NCI-H2107 treated with DMSO at 0.1 percent for 48 hours (cell line): ENCODE results near the gene FNBP1.
"Not testable (repeated sequence)": the region's sequence is repeated elsewhere in the genome, so short reads cannot be mapped to it uniquely, and the experiment has no call there.

Source experiments
- DNase-seq: peaks from one replicate; lab custom pipeline; 2025; ENCODE audit not compliant: unreplicated experiment; lab: John Stamatoyannopoulos, UW

Gene FNBP1

DNA sequence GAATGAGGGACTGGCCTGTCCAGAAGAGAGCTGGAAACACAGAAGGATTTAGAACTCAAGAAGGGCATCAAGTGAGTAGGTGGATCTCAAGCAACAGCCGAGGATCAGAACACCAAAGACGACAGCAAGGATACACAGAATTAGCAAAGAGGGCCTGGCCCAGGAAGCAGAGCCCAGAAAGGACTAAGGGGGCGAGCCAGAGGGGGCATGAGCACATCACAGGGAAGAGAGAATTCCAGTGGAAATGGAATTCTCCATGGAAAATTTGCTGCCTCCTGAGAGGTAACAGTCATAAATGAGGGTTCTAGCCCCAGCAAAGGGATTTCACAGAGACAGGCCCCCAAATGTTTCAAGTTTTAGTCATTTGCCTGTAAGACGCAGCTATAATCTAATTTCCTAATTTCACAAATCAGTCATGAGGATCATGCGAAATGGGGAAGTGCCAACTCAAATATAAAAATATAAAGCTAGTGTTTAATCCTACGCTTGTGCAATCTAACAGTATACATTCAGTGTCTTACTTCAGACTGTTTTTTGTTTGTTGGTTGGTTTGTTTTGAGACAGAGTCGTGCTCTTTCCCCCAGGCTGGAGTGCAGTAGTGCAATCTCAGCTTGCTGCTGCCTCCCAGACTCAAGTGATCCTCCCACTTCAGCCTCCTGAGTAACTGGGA lies 46.7 kb downstream of the FNBP1 start:
- no peak for DNase-seq

DNA sequence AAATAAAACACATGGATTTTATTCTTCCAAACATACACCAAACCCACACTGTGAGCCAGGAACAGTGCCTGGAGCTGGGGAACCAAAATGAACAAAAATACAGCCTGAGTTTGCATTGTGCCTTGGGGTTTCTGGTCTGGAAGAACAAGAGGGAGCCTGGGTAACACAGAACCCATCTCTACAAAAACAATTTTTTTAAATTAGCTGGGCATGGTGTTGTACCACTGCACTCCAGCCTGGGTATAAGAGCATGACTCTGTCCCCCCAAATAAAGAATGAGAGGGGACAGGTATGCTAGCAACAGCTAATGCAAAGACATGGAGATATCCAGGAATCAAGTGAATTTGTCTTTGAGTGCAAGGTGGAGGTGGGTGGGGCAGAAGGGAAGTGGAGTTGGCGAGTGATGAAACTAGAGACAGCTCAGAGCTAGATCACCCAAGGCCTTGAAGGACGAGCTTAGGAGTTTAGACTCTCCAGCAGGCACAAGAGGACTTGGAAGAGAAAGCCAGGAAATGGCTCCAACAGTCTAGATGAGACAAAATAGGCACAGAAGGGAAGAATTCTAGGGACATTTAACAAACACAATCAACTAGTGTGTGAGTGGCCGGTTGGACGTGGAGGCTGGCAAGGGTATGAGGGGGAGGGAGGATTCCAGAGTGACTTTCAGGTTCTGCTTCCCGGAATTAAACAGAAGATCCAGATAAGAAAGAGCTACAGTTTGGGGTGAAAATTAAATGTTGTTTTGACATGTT lies 47.4 kb downstream of the FNBP1 start:
- no peak for DNase-seq

DNA sequence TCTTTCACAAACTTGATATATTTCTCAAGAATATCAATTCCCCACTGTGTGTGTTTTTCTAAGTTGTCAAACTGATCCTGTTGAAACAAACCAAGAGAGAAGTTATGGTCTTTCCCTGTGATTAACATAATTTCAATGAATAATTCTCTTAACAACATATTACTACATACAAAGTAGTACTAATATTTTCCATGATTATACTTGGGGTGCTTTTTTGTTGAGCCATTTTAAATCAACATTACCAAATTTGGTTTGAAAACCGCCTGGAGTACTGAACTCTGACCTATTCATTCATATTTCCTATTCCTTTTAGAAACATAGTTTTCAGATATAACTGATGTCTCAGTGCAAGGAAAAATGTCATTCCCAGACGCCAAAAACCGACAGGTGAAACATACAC lies 48.1 kb downstream of the FNBP1 start:
- DNase-seq, result no peak

DNA sequence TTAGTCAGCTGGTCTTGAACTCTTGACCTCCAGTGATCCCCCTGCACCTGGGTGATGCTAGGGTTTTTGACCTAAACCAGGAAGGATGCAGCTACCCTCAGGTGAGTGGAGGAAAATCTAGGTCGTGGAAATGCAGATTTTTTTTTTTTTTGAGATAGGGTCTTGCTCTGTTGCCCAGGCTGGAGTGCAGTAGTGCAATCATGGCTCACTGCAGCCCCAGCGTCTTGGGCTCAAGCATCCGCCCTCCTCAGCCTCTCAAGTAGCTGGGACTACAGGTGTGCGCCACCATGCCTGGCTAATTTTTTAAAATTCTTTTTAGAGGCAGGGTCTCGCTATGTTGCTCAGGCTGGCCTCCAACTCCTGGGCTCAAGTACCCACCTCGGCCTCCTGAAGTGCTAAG lies 51.9 kb downstream of the FNBP1 start:
- not testable (repeated sequence) for DNase-seq

DNA sequence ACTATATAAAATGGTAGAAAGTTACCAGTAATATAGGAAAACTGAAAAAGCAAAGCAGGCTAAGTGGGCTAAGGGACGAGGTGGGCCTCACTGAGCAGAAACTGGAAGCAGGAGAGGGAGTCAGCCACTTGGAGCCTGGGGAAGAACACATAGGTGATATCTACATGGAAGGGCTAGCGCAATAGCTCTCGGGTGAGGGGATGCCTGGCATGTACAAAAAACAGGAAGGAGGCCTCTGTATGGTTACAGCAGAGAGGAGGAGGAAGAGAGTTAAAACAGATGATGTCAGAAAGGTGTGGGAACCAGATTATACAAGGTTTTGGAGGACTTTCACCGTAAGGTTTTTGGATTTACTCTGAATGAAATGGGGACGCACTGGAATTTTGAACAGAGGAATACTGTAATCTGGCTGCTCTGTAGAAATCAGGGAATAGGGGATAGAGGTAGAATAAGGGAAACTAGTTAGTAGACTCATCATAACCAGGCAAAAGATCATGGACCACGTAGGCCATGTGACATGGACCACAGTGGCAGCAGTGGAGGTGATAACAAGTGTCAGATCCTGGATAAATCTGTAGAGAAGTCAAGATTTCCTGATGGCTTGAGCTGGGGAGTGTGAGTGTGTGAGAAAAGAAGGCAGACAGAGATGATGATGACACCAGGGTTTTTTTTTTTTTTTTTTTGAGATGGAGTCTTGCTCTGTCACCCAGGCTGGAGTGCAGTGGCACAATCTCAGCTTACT lies 52.5 kb downstream of the FNBP1 start:
- no peak for DNase-seq

DNA sequence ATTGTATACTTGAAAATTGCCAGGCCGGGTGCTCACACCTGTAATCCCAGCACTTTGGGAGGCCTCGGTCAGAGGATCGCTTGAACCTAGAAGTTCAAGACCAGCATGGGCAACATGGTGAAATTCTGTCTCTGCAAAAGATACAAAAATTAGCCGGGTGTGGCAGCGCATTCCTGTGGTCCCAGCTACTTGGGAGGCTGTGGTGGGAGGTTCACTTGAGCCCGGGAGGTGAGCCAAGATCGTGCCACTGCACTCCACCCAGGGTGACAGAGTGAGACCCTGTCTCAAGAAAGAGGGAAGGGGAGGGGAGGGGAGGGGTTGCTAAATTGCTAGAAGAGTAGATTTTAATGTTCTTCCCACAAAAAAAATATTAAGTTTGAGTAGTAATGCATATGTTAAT lies 53.2 kb downstream of the FNBP1 start:
- no peak for DNase-seq

DNA sequence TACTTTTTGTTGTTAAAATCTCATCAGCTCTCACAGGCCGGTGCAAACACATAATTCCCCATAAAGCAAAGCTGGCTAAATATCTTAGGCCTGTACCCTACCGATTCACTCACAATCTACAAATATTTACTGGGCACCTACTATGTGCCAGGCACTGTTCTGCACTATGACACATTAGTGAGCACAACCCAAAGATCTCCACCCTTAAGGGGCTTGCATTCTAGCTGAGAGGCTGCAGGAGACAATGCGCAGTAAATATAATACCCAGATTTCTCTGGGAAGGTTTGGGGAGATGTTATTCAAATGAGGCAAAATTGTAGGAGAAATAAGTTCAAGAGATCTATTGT lies 53.7 kb downstream of the FNBP1 start:
- no peak for DNase-seq

DNA sequence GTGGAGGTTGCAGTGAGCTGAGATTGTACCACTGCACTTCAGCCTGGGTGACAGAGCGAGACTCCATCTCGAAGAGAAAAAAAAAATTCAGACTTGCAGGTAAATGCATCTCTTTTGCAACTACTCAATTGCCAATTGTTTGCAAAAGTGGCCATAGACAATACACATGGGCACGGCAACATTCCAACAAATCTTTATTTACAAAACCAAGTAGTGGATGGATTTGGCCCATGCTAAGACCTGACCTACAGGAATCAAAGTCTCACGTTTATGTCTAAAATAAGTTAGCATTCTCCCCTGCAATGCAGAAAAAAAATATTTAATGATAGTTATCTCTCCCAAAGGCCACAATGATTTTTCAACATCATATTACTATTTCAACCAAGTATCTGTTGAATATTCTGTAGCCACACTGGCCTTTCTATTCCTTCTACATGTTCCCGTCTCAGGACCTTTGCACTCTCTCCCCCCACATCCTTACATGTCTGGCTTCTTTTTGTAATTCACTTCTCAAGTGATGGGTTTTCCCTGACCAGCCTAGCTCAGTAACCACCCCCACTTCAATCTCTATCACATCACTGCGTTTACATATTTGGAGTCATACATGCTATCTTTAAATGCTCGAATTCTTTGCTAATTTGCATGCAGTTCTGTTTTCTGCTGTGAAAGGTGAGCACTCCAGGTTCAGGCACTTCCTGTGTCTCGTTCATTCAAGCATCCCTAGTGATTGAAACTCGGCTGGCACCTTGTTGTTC lies 54.2 kb downstream of the FNBP1 start:
- DNase-seq, result no peak

DNA sequence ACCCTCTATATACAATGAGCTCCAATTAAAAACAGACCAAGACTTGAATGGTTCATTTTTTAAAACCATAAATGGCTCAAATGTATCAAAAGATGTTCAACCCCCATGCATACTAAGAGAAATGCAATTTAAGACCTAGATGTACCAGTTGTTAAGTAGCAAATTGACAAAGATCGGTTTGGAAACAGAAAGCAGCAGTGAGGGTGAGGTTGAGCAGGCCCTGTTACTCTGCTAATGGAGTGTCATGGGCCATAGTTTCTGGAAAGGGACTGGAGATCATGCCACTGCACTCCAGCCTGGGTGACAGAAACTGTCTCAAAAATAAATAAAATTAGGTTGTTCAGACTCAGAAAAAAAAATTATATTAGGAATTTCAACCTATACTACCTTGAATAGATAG lies 55.0 kb downstream of the FNBP1 start:
- DNase-seq, result no peak

DNA sequence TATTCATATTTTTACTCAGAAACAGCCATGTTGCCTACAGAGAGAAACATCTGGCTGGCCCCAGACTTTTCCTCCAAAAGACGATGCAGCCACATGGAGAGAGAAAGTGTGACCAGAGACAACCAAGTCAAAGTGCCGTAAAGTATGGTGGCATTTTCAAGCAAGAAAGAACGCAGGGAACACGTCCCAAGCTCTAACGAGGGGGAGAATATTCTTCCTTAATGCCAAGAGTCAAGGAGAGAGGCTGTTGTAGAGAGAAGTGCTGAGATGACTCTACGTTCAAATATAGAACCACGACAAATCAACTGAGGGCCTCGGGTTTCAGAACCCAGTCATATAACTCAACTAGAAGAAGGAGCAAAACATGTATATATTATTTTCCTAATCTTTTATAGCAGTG lies 55.9 kb downstream of the FNBP1 start:
- no peak for DNase-seq

DNA sequence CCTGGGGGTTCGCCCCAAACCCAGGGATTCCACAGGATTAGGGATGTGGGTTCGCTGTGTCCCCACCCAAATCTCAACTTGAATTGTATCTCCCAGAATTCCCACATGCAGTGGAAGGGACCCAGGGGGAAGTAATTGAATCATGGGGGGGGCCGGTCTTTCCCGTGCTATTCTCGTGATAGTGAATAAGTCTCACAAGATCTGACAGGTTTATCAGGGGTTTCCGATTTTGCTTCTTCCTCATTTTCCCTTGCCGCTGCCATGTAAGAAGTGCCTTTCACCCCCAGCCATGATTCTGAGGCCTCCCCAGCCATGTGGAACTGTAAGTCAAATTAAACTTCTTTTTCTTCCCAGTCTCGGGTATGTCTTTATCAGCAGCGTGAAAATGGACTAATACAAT lies 58.4 kb downstream of the FNBP1 start:
- not testable (repeated sequence) for DNase-seq

DNA sequence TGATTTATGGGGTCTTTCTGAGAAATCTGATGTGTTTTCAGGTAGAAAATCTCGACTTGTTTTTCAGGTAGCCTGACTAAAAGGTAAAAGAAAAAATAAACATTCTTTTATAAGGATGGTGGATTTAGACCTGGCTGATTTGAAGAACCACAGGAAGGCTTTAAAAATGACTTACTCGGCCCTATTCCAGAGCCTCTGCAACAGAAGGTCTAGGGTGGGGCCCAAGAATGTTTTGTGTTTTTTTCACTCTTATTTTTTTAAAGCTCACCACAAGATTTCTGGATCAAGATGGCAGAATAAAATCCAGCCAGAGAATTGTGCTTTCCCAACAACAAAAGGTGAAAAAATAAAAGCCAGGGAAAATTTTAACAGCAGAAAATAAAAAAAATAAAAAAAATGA lies 59.1 kb downstream of the FNBP1 start:
- no peak for DNase-seq

DNA sequence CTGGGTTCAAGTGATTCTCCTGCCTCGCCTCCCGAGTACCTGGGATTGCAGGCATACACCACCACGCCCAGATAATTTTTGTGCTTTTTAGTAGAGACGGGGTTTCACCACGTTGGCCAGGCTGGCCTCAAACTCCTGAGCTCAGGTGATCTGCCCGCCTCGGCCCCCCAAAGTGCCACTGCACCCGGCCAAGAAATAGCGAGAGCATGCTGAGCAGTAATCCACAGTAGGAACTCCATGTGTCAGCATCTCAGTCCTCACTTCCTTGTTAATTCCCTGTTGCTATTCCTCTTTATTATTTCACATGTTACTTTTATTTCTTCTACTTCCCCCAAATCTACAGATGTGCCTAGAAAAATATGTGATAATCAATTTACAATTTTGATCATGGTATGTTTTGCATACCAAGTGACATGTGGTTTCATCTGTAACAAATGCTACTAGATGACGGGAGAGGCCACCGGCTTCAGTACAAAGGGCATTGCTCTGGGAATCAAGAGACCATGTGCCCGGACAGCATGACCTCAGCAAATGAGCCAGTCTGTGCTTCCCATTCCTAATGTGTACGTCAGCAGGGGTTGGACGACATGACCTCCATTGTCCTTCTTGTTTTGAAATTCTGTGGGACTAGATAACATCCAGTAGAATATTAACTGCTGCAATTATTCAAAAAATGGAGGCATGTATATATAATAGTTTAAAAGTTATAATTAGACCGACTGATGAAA lies 61.6 kb downstream of the FNBP1 start:
- no peak for DNase-seq

DNA sequence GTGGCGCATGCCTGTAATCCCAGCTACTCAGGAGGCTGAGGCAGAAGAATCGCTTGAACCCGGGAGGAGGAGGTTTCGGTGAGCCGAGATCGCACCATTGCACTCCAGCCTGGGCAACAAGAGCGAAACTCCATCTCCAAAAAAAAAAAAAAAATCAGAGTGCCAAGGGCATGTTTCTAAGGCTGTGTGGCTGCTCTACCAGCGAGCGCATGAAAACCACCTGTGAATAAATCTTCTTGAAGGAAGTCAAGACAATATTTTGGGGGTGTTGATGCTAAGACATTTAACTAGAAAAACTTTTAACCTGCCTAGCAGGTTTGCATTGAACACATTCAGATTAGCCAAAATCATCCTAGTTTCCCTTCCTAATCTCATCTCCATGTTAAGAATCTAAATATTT lies 62.8 kb downstream of the FNBP1 start:
- DNase-seq, result not testable (repeated sequence)

DNA sequence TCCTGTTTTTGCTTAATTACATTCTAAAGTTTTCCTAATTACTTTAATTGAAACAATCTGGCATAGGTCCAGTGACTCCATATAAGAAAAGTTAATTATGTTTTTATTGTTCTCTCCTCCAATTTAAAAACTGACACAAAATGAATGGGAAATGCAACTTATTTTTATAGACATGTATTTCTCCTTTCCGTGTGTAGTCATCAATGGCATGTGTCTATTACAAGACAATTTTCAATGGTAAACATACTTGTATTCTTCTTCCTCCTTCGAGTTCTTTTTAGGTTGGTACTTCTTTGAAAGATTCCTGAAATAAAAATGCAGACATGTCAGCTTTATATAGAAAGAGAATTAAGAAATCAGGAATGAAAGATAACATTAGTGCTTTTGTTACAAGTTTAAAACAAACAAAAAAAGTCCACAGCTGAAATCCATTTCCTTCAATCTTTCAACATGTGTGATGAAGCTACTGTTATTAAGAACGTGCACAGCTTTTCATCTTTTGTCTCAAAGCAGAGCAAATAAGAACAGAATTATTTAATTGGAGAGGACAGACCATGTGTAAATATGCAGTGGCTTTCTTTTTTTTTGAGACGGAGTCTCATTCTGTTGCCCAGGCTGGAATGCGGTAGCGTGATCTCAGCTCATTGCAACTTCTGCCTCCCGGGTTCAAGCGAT lies 63.8 kb downstream of the FNBP1 start:
- DNase-seq, result no peak

DNA sequence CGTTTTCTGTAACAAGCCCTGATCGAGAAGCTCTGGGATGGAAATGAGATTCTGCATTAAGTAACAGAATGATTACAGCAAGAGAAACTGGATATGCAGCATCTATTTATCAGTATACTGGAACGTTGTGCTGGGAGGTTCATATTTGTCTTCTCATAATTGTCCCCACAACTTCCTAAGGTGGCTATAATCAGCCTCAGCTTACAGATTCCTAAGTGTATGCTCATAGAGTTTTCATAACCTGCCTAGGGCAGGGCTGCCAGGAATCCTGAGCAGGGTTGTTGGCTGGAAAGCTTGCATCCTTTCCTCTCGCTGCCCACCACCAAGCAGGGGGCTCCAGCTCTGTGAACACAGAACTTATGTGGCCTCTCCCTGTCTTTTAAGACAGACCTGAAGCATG lies 70.2 kb downstream of the FNBP1 start:
- DNase-seq, result no peak

DNA sequence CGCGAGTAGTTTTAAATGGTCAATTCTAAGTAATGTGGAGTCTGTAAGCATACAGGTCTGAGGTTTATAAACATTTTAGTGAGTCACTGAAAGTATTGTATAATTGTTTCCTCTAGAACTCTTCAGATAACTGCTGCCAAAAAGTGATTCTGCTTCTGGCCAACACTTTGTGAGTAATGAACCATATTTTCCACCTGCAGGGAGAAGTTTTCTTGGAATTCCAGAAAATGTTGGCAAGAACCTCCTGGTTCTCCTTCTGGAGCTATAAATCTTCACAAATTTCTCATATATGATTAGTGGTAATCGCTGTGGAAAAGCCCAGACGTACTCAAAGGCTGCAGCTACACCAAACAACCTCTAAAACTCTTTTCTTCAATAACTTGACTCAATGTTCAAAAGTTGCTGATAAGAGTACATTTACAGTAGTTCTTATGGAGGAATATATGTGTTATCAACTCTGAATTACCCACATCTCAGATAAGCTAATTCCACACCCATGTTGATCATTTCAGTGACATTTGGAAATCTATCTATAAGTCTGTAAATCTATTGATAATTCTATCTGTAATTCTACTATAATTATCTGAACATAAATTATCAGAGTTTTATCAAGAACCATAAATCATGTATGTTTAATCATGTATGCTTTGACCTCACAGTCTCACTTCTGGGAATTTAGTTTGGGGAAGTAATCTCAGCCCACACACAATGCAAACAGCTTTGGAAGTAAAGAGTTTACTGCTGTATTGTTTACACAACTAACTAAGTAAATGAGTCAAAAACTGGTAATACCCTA lies 74.1 kb downstream of the FNBP1 start:
- no peak for DNase-seq

DNA sequence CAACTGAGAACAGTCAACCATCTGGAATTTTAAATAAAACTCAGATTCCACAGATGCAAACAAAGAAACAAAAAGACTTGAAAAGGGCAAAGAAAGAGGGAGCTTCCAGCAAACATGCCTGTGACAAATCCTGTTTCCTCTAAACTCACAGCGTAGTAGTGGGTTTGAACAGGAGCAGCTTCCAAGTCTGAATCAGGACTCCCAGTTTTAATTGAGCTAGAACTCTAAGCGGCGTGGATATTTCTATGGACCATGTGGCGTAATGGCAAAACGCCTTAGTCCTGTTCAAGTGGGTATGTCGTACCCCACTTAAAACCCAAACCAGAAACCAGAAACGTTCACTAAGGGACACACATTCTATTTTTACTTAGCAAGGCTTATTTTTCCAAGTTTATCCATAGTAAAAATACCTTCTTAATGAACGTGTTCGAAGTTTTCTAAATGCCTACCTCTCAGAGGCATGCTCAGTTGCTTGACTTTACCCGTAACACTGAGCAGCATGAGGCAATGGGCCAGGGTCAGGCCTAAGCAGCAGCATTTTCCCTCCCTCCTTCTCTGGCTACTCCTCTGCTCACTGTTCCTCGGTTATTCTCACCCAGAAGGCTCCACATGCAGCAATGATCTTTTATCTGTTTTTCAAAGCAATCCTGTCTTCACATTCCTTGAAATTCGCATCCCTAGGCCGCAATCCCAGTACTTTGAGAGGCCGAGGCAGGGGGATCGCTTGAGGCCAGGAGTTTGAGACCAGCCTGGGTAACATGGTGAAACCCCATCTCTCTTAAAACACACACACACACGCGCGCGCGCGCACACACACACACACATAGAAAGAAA lies 77.9 kb downstream of the FNBP1 start:
- no peak for DNase-seq
